Spleen (tissue), 7 donors: ENCODE data around the gene PDE6A.

Source experiments
- CTCF ChIP-seq, 11 experiments: fragments of 200-600 bp in 7 of 11; fragments of 450-650 bp in 4 of 11; sonication (generic) in 4 of 11; IDR thresholded peaks in 8 of 11; conservative IDR thresholded peaks in 3 of 11; 1 replicate in 7 of 11; 2 replicates in 4 of 11; pipeline versions ENCODE4 v1.4.0 to v1.8.0; 2016 to 2021; ENCODE audit warnings: antibody characterized with exemption in 11 of 11, inconsistent platforms in 4 of 11, mild to moderate bottlenecking in 1 of 11
- POLR2A ChIP-seq, 3 donors: fragments of 450-650 bp; IDR thresholded peaks; one replicate each; pipeline ENCODE4 v1.5.1; 2017; ENCODE audit warnings: antibody characterized with exemption in 3 of 3, mild to moderate bottlenecking in 1 of 3
- donor health status: DM: no; HTN: no; CAD: no; lungs with moderate emphysema.
- donor health status: DM: no; HTN: no; CAD: no.
- donor health status: DM: no; HTN: no; CAD: no.

GRCh38 chr5:149930043-149930748 lies 14.4 kb downstream of the PDE6A start:
- TF ChIP-seq CTCF (IDR thresholded peaks at IDR 0.05 in 8 of 11, conservative IDR thresholded peaks at IDR 0.05 in 3 of 11) (no peak), POLR2A (IDR thresholded peaks at IDR 0.05) (no peak)
